Measurements from ENCODE around the gene ACVRL1.

- no peak for TF ChIP-seq CTCF (conservative IDR thresholded peaks at IDR 0.05)
- no peak for TF ChIP-seq EZH2 (IDR thresholded peaks at IDR 0.05; ENCODE audit: low read depth)
Observed at GRCh38 chr12:51953864-51954263, 46.6 kb downstream of the ACVRL1 start.

Measured in PC-9 (cell line).